PC-3 (cell line): ENCODE data around the gene PRKCE. TPM values are rescaled to one million over a fixed set of nuclear protein-coding genes. Genes with fewer than 3 reads are reported as not detected.

ENCODE experiments used
- ATAC-seq: fragments of 200-7000 bp; cut with Tn5 transposase; 2 replicates; pipeline ENCODE4 v1.9.1; 2020; ENCODE audit warnings: mild to moderate bottlenecking, moderate library complexity
- BruUV-seq: library from RNA; stranded (reverse); fragments of 400-500 nt; replicated peaks from 2 replicates; lab custom pipeline; 2021; lab: Mats Ljungman, UMichigan
- CTCF ChIA-PET: fragments of 300-600 bp; sonication (Branson Sonifier 250); formaldehyde crosslinking; loops from one replicate; lab custom pipeline; 2022; ENCODE audit warnings: antibody characterized with exemption; lab: Charles Lee
- POLR2A ChIA-PET: fragments of 300-600 bp; sonication (Branson Sonifier 250); formaldehyde crosslinking; loops from one replicate; lab custom pipeline; 2022; ENCODE audit warnings: antibody characterized with exemption; ENCODE audit not compliant: unreplicated experiment; lab: Charles Lee
- DNase-seq: peaks from one replicate; pipeline ENCODE4 v3.0.0-alpha.2; 2015
- H2AFZ ChIP-seq: fragments of 300-600 bp; sonication (generic); 2 replicates; pipeline ENCODE4 v1.6.0; 2016; ENCODE audit warnings: antibody characterized with exemption, low read length
- H3F3A ChIP-seq: fragments of 300-600 bp; sonication (generic); one replicate; pipeline ENCODE4 v1.6.0; 2017; ENCODE audit warnings: antibody characterized with exemption, low read length, control low read depth, mild to moderate bottlenecking; ENCODE audit not compliant: unreplicated experiment
- H3K27ac ChIP-seq: fragments of 300-600 bp; sonication (generic); 2 replicates; pipeline ENCODE4 v1.5.1; 2016; ENCODE audit warnings: mild to moderate bottlenecking, low read length
- H3K27me3 ChIP-seq: fragments of 300-600 bp; sonication (generic); 2 replicates; pipeline ENCODE4 v1.6.1; 2016; ENCODE audit warnings: low read length, mixed read lengths
- H3K36me3 ChIP-seq: fragments of 300-600 bp; sonication (generic); 2 replicates; pipeline ENCODE4 v1.6.1; 2016; ENCODE audit warnings: low read depth, mixed run types, low read length, mixed read lengths
- H3K4me1 ChIP-seq: fragments of 300-600 bp; sonication (generic); 2 replicates; pipeline ENCODE4 v1.5.1; 2016; ENCODE audit warnings: low read length; ENCODE audit not compliant: insufficient read depth
- H3K4me2 ChIP-seq: fragments of 300-600 bp; sonication (generic); 2 replicates; pipeline ENCODE4 v1.6.0; 2016; ENCODE audit warnings: low read length
- H3K4me3 ChIP-seq: fragments of 300-600 bp; sonication (generic); 2 replicates; pipeline ENCODE4 v1.5.1; 2016; ENCODE audit warnings: mild to moderate bottlenecking, low read length, mixed read lengths
- H3K79me2 ChIP-seq: fragments of 300-600 bp; sonication (generic); 2 replicates; pipeline ENCODE4 v1.6.1; 2017; ENCODE audit warnings: low read length, mixed read lengths
- H3K9ac ChIP-seq: fragments of 300-600 bp; sonication (generic); 2 replicates; pipeline ENCODE4 v1.6.0; 2016; ENCODE audit warnings: mild to moderate bottlenecking, low read length
- H3K9me2 ChIP-seq: fragments of 300-600 bp; sonication (generic); replicated peaks from 2 replicates; pipeline ENCODE4 v1.6.1; 2016; ENCODE audit warnings: mixed run types, low read length, mixed read lengths
- H3K9me3 ChIP-seq: fragments of 300-600 bp; sonication (generic); 2 replicates; pipeline ENCODE4 v1.6.1; 2016; ENCODE audit warnings: low read length, mixed read lengths
- H4K20me1 ChIP-seq: fragments of 300-600 bp; sonication (generic); 2 replicates; pipeline ENCODE4 v1.6.1; 2016; ENCODE audit warnings: low read length, mixed read lengths
- CTCF ChIP-seq: fragments of 300-600 bp; sonication (generic); conservative IDR thresholded peaks from 2 replicates; pipeline ENCODE4 v1.5.1; 2017; ENCODE audit warnings: antibody characterized with exemption, low read depth, mild to moderate bottlenecking, low read length
- EZH2 ChIP-seq: fragments of 300-600 bp; sonication (generic); IDR thresholded peaks from one replicate; pipeline ENCODE4 v1.6.1; 2017; ENCODE audit warnings: antibody characterized with exemption, mild to moderate bottlenecking, low read length; ENCODE audit not compliant: unreplicated experiment
- EZH2phosphoT487 ChIP-seq: fragments of 300-600 bp; sonication (generic); IDR thresholded peaks from 2 replicates; pipeline ENCODE4 v1.6.1; 2018; ENCODE audit warnings: mild to moderate bottlenecking, antibody characterized with exemption, low read length, borderline replicate concordance
- intact Hi-C: fragments of 100-400 bp; cut with micrococcal nuclease; formaldehyde crosslinking; loops from 2 replicates; pipeline ENCODE4 v1.9.0; 2023
- total RNA-seq: library from RNA; depleted of rRNA; stranded (reverse); fragments of >200 nt; gene quantifications from 2 replicates; pipeline ENCODE4 v1.2.3, GENCODE V29; 2014

The PRKCE gene
- total RNA-seq, 1 experiment from 2014 or later, result 7.0 TPM

- Histone ChIP-seq H3F3A (no peaks in the 10 kb centered on the region), H3K4me1 (peaks cover 18% of the 10 kb centered on the region), H3K79me2 (peaks cover 41% of the 10 kb centered on the region), H4K20me1 (no peaks in the 10 kb centered on the region), H3K36me3 (no peaks in the 10 kb centered on the region), H3K27me3 (no peaks in the 10 kb centered on the region), H3K9ac (peak overlapping the region; percentile 72), H3K4me2 (peak overlapping the region; percentile 98), H3K27ac (no peak overlapping the region), H3K9me3 (no peaks in the 10 kb centered on the region), H3K4me3 (peak overlapping the region; percentile 100), H2AFZ (peak overlapping the region; percentile 91), H3K9me2 (no peaks in the 10 kb centered on the region)
- CTCF ChIA-PET, result interaction anchor here (0.6 kb wide), 2 partner anchors 42 to 581 kb away, joined by 3 to 4 read pairs; no protein-coding TSS in a partner anchor
- POLR2A ChIA-PET, result no interaction called here
- TF ChIP-seq CTCF (no peak), EZH2 (no peak), EZH2phosphoT487 (no peak)
- BruUV-seq, result TSS peak; percentile 27
- ATAC-seq (no peak), DNase-seq (peak; percentile 36)
- intact Hi-C loops, result loop anchor here (5.0 kb wide), 1 partner anchor 35 kb away; no protein-coding TSS in a partner anchor
Observed at GRCh38 chr2:45652090-45653031, 886 bp downstream of the PRKCE start.

- ATAC-seq, result no peak
- peak overlapping the region; percentile 98 for H3K4me2 ChIP-seq
- ChIA-PET POLR2A (interaction anchor here (0.6 kb wide), 1 partner anchor 15 kb away, joined by 6 read pairs; no protein-coding TSS in a partner anchor), CTCF (no interaction called here)
- H3K9ac ChIP-seq, result no peak overlapping the region
- no peaks in the 10 kb centered on the region for H3F3A ChIP-seq
- intact Hi-C loops, result loop anchor here (5.0 kb wide), 1 partner anchor 34 kb away; no protein-coding TSS in a partner anchor
- H3K36me3 ChIP-seq, result no peaks in the 10 kb centered on the region
- H3K4me1 ChIP-seq, result peaks cover 18% of the 10 kb centered on the region
- peak overlapping the region; percentile 100 for H3K4me3 ChIP-seq
- H4K20me1 ChIP-seq, result no peaks in the 10 kb centered on the region
- BruUV-seq, result no TSS peak
- no peak overlapping the region for H2AFZ ChIP-seq
- H3K27me3 ChIP-seq, result no peaks in the 10 kb centered on the region
- no peak overlapping the region for H3K27ac ChIP-seq
- no peaks in the 10 kb centered on the region for H3K9me3 ChIP-seq
- DNase-seq, result no peak
- peaks cover 46% of the 10 kb centered on the region for H3K79me2 ChIP-seq
- TF ChIP-seq EZH2 (no peak), EZH2phosphoT487 (no peak), CTCF (no peak)
- H3K9me2 ChIP-seq, result no peaks in the 10 kb centered on the region
Observed at GRCh38 chr2:45653122-45653913, 1.8 kb downstream of the PRKCE start.
